HepG2 (cell line): ENCODE measurements around the gene CARD9. TPM values are rescaled to one million over a fixed set of nuclear protein-coding genes. Genes with fewer than 3 reads are reported as not detected.

Source experiments
- BRD4 ChIP-seq: sonication (generic); formaldehyde crosslinking; IDR thresholded peaks from 2 replicates; pipeline ENCODE4 v1.4.0; 2020; ENCODE audit warnings: missing genetic modification reagents
- DR1 ChIP-seq: sonication (generic); formaldehyde crosslinking; IDR thresholded peaks from 2 replicates; pipeline ENCODE4 v1.8.0; 2021; ENCODE audit warnings: mild to moderate bottlenecking, missing genetic modification reagents, inconsistent platforms
- FOXM1 ChIP-seq: sonication (generic); formaldehyde crosslinking; IDR thresholded peaks from 2 replicates; pipeline ENCODE4 v1.5.0; 2020; ENCODE audit warnings: missing genetic modification reagents
- KDM5B ChIP-seq: sonication (generic); formaldehyde crosslinking; IDR thresholded peaks from 2 replicates; pipeline ENCODE4 v1.4.0; 2020; ENCODE audit warnings: missing genetic modification reagents, mild to moderate bottlenecking, borderline replicate concordance
- NFIC ChIP-seq: IDR thresholded peaks from 2 replicates; pipeline ENCODE4 v1.6.1; 2012; ENCODE audit warnings: mild to moderate bottlenecking, low read length, inconsistent platforms
- NFKBIZ ChIP-seq: IDR thresholded peaks from 2 replicates; pipeline ENCODE4 v1.6.1; 2018; ENCODE audit warnings: missing genetic modification reagents, missing compliant biosample characterization
- NFYB ChIP-seq: sonication (generic); formaldehyde crosslinking; IDR thresholded peaks from 2 replicates; pipeline ENCODE4 v1.4.0; 2020; ENCODE audit warnings: missing genetic modification reagents
- RARG ChIP-seq: sonication (generic); formaldehyde crosslinking; IDR thresholded peaks from 2 replicates; pipeline ENCODE4 v1.4.0; 2020; ENCODE audit warnings: low read depth, mild to moderate bottlenecking, missing genetic modification reagents
- ZFP91 ChIP-seq: sonication (generic); formaldehyde crosslinking; IDR thresholded peaks from 2 replicates; pipeline ENCODE4 v1.9.0; 2022; ENCODE audit warnings: missing genetic modification reagents, mild to moderate bottlenecking, borderline replicate concordance
- ZNF205 ChIP-seq: IDR thresholded peaks from 2 replicates; pipeline ENCODE4 v1.6.1; 2018; ENCODE audit warnings: missing biosample characterization, missing genetic modification reagents
- ZNF331 ChIP-seq: sonication (generic); formaldehyde crosslinking; IDR thresholded peaks from 2 replicates; pipeline ENCODE4 v1.4.0; 2020; ENCODE audit warnings: missing genetic modification reagents
- ZNF431 ChIP-seq: sonication (generic); formaldehyde crosslinking; IDR thresholded peaks from 2 replicates; pipeline ENCODE4 v1.9.0; 2022; ENCODE audit warnings: missing genetic modification reagents, low read depth, mild to moderate bottlenecking, borderline replicate concordance
- ZNF543 ChIP-seq: sonication (generic); formaldehyde crosslinking; IDR thresholded peaks from 2 replicates; pipeline ENCODE4 v1.4.0; 2020; ENCODE audit warnings: mild to moderate bottlenecking, missing genetic modification reagents
- ZNF547 ChIP-seq: sonication (generic); formaldehyde crosslinking; IDR thresholded peaks from 2 replicates; pipeline ENCODE4 v1.5.1; 2020; ENCODE audit warnings: mild to moderate bottlenecking, missing genetic modification reagents
- ZNF816 ChIP-seq: sonication (generic); formaldehyde crosslinking; IDR thresholded peaks from 2 replicates; pipeline ENCODE4 v1.8.0; 2022; ENCODE audit warnings: missing genetic modification reagents, mild to moderate bottlenecking, borderline replicate concordance
- ZNF839 ChIP-seq: sonication (generic); formaldehyde crosslinking; IDR thresholded peaks from 2 replicates; pipeline ENCODE4 v1.4.0; 2020; ENCODE audit warnings: missing genetic modification reagents, mild to moderate bottlenecking, borderline replicate concordance
- polyA plus RNA-seq, 8 experiments: library from polyadenylated mRNA; depleted of rRNA in 3 of 8; stranded (reverse) in 7 of 8; unstranded in 1 of 8; fragments of >200 nt; fragmentation: Illumina TruSeq in 4 of 8; extraction: Trizol in 4 of 8; gene quantifications; 2 replicates each; pipeline versions ENCODE4 v1.2.1 to v1.2.3, GENCODE V29; 2011 to 2016; ENCODE audit warnings: low read depth in 4 of 8, missing spikeins in 1 of 8, mixed read lengths in 1 of 8; ENCODE audit not compliant: insufficient read depth in 1 of 8
- total RNA-seq, 5 experiments: library from RNA; depleted of rRNA; stranded (reverse); fragments of >200 nt; fragmentation: Illumina TruSeq; extraction: Trizol; gene quantifications; 2 replicates each; pipeline ENCODE4 v1.2.3, GENCODE V29; 2016; ENCODE audit warnings: low read depth in 1 of 5
- TF ChIP-seq, protein P1 (sequence below): sonication (generic); formaldehyde crosslinking; IDR thresholded peaks from 2 replicates; pipeline ENCODE4 v1.5.1; 2020; ENCODE audit warnings: mild to moderate bottlenecking, missing genetic modification reagents, moderate library complexity
- TF ChIP-seq, protein P2 (sequence below): sonication (generic); formaldehyde crosslinking; IDR thresholded peaks from 2 replicates; pipeline ENCODE4 v1.4.0; 2020; ENCODE audit warnings: missing genetic modification reagents
- TF ChIP-seq, protein P3 (sequence below): IDR thresholded peaks from 2 replicates; pipeline ENCODE4 v1.6.1; 2012; ENCODE audit warnings: inconsistent platforms

The CARD9 gene
- total and polyA plus RNA-seq, 2 of the 13 experiments (the other 11 are each of a cell fraction or from before 2014, with no cell fraction given), result 3.3 to 7.4 TPM

DNA sequence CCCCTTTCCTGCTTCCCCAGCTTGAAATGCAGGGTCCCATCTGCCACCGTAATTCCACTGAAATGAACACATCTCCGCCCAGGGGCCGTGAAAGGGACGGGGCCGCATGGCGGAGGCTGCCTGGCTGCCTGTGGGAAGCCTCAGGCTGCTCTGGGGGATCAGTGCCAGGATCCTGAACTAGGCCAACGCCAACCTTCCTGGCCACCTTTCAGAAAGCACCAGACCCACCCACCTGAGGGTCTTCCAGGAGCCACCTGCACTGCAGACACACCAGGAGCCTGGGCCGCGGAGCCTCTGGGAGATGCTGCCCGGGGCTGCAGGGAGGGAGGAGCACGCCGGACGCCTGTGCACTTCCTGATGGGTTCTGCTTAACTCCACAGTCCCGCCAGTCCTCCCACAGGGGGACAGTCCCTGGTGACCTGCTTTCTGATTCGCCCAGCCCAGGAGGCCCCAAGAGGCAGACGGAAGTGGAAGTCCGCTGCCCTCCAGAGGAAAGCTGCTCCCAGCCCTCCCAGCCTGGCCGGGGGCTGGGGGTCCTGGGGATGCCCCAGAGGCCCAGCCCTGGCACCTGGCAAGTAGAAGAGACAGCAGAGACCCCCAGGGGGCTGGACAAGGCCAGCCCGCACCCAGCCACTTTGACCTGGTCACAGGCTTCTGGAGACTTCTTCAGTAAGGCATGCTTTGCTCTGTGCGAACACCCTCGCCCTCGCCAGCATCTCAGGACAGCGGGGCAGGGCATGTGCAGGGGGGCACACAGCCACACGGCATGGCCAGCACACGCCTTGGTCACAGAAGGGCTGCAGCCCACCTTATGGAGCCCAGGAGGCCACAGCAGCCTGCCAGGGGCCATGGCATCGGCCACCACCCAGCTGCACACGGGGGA lies at the start of gene CARD9 (continued):
- TF ChIP-seq ZNF431 (CRISPR knock-in tag) (no peak), NFKBIZ (CRISPR knock-in tag) (no peak), ZNF543 (peak; percentile 55; the same call in 1 of the 2 replicates), NFIC (no peak), ZNF205 (CRISPR knock-in tag) (no peak), BRD4 (CRISPR knock-in tag) (0 out of 2 replicates have a peak, but pooled peaks have one; percentile 57), ZNF547 (CRISPR knock-in tag) (0 out of 2 replicates have a peak, but pooled peaks have one; percentile 36), ZNF839 (no peak), KDM5B (0 out of 2 replicates have a peak, but pooled peaks have one; percentile 30), ZFP91 (peak; percentile 29; the same call in 1 of the 2 replicates), ZNF331 (0 out of 2 replicates have a peak, but pooled peaks have one; percentile 10), FOXM1 (no peak), RARG (no peak), NFYB (CRISPR knock-in tag) (peak; percentile 59), ZNF816 (CRISPR knock-in tag) (no peak), DR1 (peak; percentile 36; the same call in 1 of the 2 replicates)
- TF ChIP-seq, protein P1, sequence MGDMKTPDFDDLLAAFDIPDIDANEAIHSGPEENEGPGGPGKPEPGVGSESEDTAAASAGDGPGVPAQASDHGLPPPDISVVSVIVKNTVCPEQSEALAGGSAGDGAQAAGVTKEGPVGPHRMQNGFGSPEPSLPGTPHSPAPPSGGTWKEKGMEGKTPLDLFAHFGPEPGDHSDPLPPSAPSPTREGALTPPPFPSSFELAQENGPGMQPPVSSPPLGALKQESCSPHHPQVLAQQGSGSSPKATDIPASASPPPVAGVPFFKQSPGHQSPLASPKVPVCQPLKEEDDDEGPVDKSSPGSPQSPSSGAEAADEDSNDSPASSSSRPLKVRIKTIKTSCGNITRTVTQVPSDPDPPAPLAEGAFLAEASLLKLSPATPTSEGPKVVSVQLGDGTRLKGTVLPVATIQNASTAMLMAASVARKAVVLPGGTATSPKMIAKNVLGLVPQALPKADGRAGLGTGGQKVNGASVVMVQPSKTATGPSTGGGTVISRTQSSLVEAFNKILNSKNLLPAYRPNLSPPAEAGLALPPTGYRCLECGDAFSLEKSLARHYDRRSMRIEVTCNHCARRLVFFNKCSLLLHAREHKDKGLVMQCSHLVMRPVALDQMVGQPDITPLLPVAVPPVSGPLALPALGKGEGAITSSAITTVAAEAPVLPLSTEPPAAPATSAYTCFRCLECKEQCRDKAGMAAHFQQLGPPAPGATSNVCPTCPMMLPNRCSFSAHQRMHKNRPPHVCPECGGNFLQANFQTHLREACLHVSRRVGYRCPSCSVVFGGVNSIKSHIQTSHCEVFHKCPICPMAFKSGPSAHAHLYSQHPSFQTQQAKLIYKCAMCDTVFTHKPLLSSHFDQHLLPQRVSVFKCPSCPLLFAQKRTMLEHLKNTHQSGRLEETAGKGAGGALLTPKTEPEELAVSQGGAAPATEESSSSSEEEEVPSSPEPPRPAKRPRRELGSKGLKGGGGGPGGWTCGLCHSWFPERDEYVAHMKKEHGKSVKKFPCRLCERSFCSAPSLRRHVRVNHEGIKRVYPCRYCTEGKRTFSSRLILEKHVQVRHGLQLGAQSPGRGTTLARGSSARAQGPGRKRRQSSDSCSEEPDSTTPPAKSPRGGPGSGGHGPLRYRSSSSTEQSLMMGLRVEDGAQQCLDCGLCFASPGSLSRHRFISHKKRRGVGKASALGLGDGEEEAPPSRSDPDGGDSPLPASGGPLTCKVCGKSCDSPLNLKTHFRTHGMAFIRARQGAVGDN (CRISPR knock-in tag), result peak; percentile 45; the same call in 1 of the 2 replicates
- TF ChIP-seq, protein P2, sequence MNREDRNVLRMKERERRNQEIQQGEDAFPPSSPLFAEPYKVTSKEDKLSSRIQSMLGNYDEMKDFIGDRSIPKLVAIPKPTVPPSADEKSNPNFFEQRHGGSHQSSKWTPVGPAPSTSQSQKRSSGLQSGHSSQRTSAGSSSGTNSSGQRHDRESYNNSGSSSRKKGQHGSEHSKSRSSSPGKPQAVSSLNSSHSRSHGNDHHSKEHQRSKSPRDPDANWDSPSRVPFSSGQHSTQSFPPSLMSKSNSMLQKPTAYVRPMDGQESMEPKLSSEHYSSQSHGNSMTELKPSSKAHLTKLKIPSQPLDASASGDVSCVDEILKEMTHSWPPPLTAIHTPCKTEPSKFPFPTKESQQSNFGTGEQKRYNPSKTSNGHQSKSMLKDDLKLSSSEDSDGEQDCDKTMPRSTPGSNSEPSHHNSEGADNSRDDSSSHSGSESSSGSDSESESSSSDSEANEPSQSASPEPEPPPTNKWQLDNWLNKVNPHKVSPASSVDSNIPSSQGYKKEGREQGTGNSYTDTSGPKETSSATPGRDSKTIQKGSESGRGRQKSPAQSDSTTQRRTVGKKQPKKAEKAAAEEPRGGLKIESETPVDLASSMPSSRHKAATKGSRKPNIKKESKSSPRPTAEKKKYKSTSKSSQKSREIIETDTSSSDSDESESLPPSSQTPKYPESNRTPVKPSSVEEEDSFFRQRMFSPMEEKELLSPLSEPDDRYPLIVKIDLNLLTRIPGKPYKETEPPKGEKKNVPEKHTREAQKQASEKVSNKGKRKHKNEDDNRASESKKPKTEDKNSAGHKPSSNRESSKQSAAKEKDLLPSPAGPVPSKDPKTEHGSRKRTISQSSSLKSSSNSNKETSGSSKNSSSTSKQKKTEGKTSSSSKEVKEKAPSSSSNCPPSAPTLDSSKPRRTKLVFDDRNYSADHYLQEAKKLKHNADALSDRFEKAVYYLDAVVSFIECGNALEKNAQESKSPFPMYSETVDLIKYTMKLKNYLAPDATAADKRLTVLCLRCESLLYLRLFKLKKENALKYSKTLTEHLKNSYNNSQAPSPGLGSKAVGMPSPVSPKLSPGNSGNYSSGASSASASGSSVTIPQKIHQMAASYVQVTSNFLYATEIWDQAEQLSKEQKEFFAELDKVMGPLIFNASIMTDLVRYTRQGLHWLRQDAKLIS (CRISPR knock-in tag), result no peak
- TF ChIP-seq, protein P3, sequence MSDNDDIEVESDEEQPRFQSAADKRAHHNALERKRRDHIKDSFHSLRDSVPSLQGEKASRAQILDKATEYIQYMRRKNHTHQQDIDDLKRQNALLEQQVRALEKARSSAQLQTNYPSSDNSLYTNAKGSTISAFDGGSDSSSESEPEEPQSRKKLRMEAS, result peak; percentile 52; the same call in 1 of the 2 replicates
